ENCODE measurements around the gene POMT2.

The POMT2 gene

DNA sequence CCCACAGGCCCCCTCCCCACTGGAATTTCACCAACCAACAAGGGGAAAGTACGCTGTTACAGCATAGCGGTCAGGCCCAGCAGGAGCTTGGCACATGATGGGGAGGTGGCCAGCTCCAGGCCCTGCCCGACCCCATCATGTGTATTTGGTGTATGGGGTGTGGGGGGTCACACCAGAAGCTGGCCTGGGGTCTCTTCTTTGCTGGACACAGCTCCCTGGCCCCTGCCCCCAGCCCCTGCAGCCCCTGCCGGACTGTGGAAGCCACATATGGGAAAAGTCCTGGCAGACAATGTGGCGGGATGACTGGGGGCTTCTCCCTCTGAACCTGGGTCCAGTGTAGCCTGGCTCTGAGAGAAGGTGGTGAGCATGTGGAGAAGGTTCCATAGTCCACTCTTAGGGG lies 62.1 kb downstream of the POMT2 start:
- Histone ChIP-seq H2AFZ (ENCODE audit: low read depth) (no peak overlapping the region), H3K79me2 (ENCODE audit: insufficient read depth, low read depth) (no peaks in the 10 kb centered on the region)

DNA sequence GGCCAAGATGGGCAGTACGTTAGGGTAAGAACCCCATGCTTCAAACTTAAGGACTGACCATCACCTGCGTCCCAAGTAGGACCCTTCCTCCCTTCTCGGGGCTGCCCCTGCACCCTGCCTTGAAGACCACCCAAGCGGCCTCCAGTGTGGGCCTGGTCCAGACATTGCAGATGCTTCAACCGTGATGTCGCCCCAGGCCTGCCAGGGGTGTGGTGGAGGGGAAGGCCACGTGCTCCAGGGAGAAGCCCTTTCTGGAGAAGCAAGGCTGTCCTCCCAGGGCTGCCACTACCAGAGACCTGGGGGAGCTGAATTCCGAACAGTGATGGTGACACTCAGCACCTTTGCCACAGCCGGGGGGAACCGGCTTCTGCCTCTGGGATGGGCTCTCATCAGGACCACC lies 63.0 kb downstream of the POMT2 start:
- H3K4me1 ChIP-seq (ENCODE audit: low read depth, poor library complexity, severe bottlenecking), result no peaks in the 10 kb centered on the region
- H3K27ac ChIP-seq, result no peak overlapping the region
- H3K36me3 ChIP-seq (ENCODE audit: insufficient read depth), result no peaks in the 10 kb centered on the region
- no peaks in the 10 kb centered on the region for H3K79me2 ChIP-seq (ENCODE audit: insufficient read depth, low read depth)
- no peak overlapping the region for H3K4me3 ChIP-seq (IDR thresholded peaks at IDR 0.05; ENCODE audit: insufficient read depth, low read depth, low read length)
- no peaks in the 10 kb centered on the region for H3K27me3 ChIP-seq (ENCODE audit: insufficient read depth, low read depth)
- no peaks in the 10 kb centered on the region for H4K20me1 ChIP-seq (ENCODE audit: insufficient read depth)
- TF ChIP-seq, protein P1, sequence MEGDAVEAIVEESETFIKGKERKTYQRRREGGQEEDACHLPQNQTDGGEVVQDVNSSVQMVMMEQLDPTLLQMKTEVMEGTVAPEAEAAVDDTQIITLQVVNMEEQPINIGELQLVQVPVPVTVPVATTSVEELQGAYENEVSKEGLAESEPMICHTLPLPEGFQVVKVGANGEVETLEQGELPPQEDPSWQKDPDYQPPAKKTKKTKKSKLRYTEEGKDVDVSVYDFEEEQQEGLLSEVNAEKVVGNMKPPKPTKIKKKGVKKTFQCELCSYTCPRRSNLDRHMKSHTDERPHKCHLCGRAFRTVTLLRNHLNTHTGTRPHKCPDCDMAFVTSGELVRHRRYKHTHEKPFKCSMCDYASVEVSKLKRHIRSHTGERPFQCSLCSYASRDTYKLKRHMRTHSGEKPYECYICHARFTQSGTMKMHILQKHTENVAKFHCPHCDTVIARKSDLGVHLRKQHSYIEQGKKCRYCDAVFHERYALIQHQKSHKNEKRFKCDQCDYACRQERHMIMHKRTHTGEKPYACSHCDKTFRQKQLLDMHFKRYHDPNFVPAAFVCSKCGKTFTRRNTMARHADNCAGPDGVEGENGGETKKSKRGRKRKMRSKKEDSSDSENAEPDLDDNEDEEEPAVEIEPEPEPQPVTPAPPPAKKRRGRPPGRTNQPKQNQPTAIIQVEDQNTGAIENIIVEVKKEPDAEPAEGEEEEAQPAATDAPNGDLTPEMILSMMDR (conservative IDR thresholded peaks at IDR 0.05; ENCODE audit: low read depth, low read length), result no peak
- H2AFZ ChIP-seq (ENCODE audit: low read depth), result no peak overlapping the region
- no peak overlapping the region for H3K9ac ChIP-seq
- no peak overlapping the region for H3K4me2 ChIP-seq

More for the DNA sequence above, 62.1 kb downstream of the POMT2 start:
- Histone ChIP-seq H3K4me2 (no peak overlapping the region), H3K36me3 (ENCODE audit: insufficient read depth) (no peaks in the 10 kb centered on the region), H3K4me1 (ENCODE audit: low read depth, poor library complexity, severe bottlenecking) (no peaks in the 10 kb centered on the region), H3K27me3 (ENCODE audit: insufficient read depth, low read depth) (no peaks in the 10 kb centered on the region), H3K9ac (no peak overlapping the region), H4K20me1 (ENCODE audit: insufficient read depth) (no peaks in the 10 kb centered on the region), H3K27ac (no peak overlapping the region), H3K4me3 (IDR thresholded peaks at IDR 0.05; ENCODE audit: insufficient read depth, low read depth, low read length) (no peak overlapping the region)
- TF ChIP-seq, protein P1 (conservative IDR thresholded peaks at IDR 0.05; ENCODE audit: low read depth, low read length), result no peak

DNA sequence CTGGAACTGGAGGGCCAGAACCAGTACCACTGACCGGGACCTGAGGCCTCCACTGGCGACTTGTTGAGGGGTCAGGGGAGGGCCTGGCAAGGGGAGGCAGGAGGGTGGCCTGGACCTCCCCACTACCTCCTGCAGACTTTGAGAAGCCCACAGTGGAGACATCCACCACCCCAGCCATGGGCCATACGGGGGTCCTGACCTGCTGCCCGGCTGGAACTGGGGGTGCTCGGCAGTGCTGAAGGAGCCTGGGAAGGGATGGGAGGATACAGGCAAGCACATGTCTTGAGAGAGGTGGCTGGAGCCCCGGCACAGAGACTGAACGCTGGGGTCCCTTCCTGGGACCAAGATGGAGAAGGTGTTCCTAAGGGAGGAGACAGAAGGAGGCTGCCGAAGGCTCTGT lies 64.0 kb downstream of the POMT2 start:
- H3K27me3 ChIP-seq (ENCODE audit: insufficient read depth, low read depth), result no peaks in the 10 kb centered on the region
- TF ChIP-seq, protein P1 (conservative IDR thresholded peaks at IDR 0.05; ENCODE audit: low read depth, low read length), result no peak

DNA sequence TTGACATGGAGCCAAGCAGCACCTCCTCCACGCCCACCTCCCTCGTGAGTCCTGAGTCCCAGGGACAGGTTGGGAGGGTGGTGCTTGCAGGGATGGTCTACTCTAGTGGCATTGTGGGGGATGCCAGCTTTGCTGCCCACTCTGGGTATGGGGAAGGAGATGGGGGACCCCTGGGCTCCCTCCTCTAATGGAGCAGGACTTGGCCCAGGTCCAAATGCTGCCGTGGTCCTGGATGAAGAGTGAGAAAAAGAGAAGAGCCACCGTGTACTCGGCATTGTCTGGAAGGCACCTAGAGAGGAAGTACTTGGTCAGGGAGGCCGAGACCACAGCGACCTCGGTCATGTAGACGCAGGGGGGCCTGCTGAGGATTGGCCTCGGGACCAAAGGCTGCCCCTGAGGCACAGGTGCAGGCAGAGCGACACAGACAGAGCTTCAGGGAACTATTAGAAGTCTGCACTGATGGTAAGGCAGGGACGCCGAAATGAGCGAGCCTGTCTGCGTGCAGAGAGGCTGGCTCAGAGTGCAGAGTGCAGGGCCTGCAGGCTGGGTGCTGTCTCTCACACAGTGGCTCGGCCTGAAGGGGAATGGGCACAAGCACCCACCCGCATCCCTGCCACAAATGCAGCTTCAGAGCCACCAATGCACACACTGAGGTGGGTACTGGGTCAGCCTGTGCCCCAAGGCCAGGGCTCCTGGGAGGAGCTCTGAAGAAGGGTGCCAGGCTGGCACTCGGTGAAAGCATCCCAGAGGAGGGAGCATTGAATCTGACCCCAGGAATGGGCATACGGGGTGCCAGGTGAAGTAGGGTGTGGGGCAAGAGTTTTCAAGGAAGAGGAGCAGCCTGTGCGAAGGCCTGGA lies 67.1 kb downstream of the POMT2 start:
- no peak overlapping the region for H3K4me3 ChIP-seq (IDR thresholded peaks at IDR 0.05; ENCODE audit: insufficient read depth, low read depth, low read length)
- no peak overlapping the region for H3K4me2 ChIP-seq
- no peaks in the 10 kb centered on the region for H3K79me2 ChIP-seq (ENCODE audit: insufficient read depth, low read depth)
- no peaks in the 10 kb centered on the region for H3K36me3 ChIP-seq (ENCODE audit: insufficient read depth)
- H3K9ac ChIP-seq, result no peak overlapping the region
- H3K4me1 ChIP-seq (ENCODE audit: low read depth, poor library complexity, severe bottlenecking), result no peaks in the 10 kb centered on the region
- H3K27ac ChIP-seq, result no peak overlapping the region
- no peaks in the 10 kb centered on the region for H4K20me1 ChIP-seq (ENCODE audit: insufficient read depth)
- no peaks in the 10 kb centered on the region for H3K27me3 ChIP-seq (ENCODE audit: insufficient read depth, low read depth)
- TF ChIP-seq, protein P1 (conservative IDR thresholded peaks at IDR 0.05; ENCODE audit: low read depth, low read length), result no peak
- H2AFZ ChIP-seq (ENCODE audit: low read depth), result no peak overlapping the region

More for the DNA sequence above, 64.0 kb downstream of the POMT2 start:
- Histone ChIP-seq H3K27ac (no peak overlapping the region), H3K4me2 (no peak overlapping the region), H3K36me3 (ENCODE audit: insufficient read depth) (no peaks in the 10 kb centered on the region), H2AFZ (ENCODE audit: low read depth) (no peak overlapping the region), H3K4me3 (IDR thresholded peaks at IDR 0.05; ENCODE audit: insufficient read depth, low read depth, low read length) (no peak overlapping the region), H3K79me2 (ENCODE audit: insufficient read depth, low read depth) (no peaks in the 10 kb centered on the region), H4K20me1 (ENCODE audit: insufficient read depth) (no peaks in the 10 kb centered on the region), H3K4me1 (ENCODE audit: low read depth, poor library complexity, severe bottlenecking) (no peaks in the 10 kb centered on the region), H3K9ac (no peak overlapping the region)
